SJSA1 (cell line): ENCODE measurements around the gene PLXNC1. TPM values are rescaled to one million over a fixed set of nuclear protein-coding genes. Genes with fewer than 3 reads are reported as not detected.

Experiments
- DNase-seq, 2 experiments: peaks; one replicate each; pipeline ENCODE4 v3.0.0-alpha.2; 2015 to 2020; ENCODE audit warnings: low spot score in 2 of 2, low read depth in 1 of 2
- H3K27ac ChIP-seq: fragments of 250-450 bp; sonication (Bioruptor Pico); 2 replicates; pipeline ENCODE4 v1.5.1; 2020; ENCODE audit warnings: mild to moderate bottlenecking, moderate library complexity
- H3K27me3 ChIP-seq: fragments of 250-450 bp; sonication (Bioruptor Pico); replicated peaks from 2 replicates; pipeline ENCODE4 v1.5.1; 2020; ENCODE audit warnings: mild to moderate bottlenecking, moderate library complexity
- H3K36me3 ChIP-seq: fragments of 250-450 bp; sonication (Bioruptor Pico); 2 replicates; pipeline ENCODE4 v1.5.1; 2020; ENCODE audit warnings: mild to moderate bottlenecking
- H3K4me1 ChIP-seq: fragments of 250-450 bp; sonication (Bioruptor Pico); replicated peaks from 2 replicates; pipeline ENCODE4 v1.6.1; 2021; ENCODE audit warnings: mild to moderate bottlenecking
- H3K4me3 ChIP-seq: fragments of 250-450 bp; sonication (Bioruptor Pico); 2 replicates; pipeline ENCODE4 v1.5.1; 2020; ENCODE audit warnings: mild to moderate bottlenecking
- H3K9me3 ChIP-seq: fragments of 250-450 bp; sonication (Bioruptor Pico); replicated peaks from 2 replicates; pipeline ENCODE4 v1.5.1; 2020; ENCODE audit warnings: mild to moderate bottlenecking
- total RNA-seq: library from RNA; depleted of rRNA; stranded (reverse); fragments of >200 nt; shearing (Covaris generic); gene quantifications from 2 replicates; pipeline ENCODE4 v1.2.3, GENCODE V29; 2014

The PLXNC1 gene
- total RNA-seq, 1 experiment from 2014 or later = 4.4 TPM

DNA sequence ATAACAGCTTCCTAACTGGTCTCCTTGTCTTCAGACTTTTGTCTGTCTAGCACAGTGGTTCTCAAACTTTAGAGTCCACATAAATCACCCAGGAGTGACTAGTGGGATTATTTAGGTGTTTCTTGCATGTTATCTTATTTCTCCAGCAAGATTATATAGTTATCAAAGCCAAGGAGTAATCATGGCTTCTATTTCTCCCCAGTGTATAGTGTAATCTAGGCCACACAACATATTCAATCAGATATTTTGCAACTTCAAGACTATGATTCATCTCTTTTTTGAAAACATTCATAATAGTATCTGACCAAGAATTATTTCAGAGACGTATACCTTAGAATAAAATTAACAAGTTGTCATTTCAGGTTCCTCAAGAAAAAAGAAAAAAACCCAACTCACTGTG lies 179.4 kb downstream of the PLXNC1 start:
- Histone ChIP-seq H3K36me3 (peaks cover 5% of the 10 kb centered on the region; the same call in 1 of the 2 replicates), H3K27ac (no peak overlapping the region), H3K27me3 (no peaks in the 10 kb centered on the region), H3K9me3 (no peaks in the 10 kb centered on the region), H3K4me1 (no peaks in the 10 kb centered on the region; the same call in 1 of the 2 replicates), H3K4me3 (no peak overlapping the region)
- no peak for DNase-seq

DNA sequence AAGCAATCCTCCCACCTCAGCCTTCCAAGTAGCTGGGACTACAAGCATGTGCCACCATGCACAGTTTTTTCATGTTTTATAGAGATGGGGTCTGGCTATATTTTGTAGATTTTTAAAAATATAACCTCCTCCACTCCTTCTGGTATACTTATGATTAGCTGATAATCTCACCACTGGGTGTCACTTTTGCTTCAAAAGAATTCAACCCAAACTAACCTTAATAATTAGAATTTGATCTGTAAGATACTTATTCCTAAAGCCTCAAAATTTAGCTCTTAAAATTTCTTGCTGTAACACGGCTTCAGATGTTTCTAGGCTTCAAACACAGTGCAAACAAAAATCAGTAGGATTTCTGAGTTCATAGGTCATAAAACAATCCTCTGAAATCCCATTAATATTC lies 181.0 kb downstream of the PLXNC1 start:
- no peak for DNase-seq
- no peaks in the 10 kb centered on the region for H3K27me3 ChIP-seq
- H3K27ac ChIP-seq = no peak overlapping the region
- no peak overlapping the region for H3K4me3 ChIP-seq
- H3K36me3 ChIP-seq = no peaks in the 10 kb centered on the region
- H3K4me1 ChIP-seq = no peaks in the 10 kb centered on the region; the same call in 1 of the 2 replicates
- no peaks in the 10 kb centered on the region for H3K9me3 ChIP-seq

DNA sequence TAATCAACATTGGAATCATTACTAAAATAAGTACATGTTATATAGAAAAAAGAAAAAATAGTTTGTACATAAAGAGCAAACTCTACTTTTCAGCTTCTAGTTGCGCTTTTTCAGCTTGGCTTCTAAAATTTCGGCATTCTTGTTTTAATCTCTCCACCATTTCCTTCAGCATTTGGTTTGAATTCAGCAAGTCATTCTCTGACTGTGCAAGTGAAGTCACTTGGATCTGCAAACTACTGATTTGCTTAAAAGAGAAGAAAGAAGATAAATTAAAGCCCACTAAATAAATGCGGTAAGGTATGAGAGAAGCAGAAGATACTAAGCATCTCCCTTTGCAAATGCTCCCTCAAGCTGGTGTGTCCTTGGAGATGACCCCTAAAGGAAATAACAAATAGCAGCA lies 185.0 kb downstream of the PLXNC1 start:
- no peak overlapping the region for H3K4me3 ChIP-seq
- no peaks in the 10 kb centered on the region for H3K9me3 ChIP-seq
- no peaks in the 10 kb centered on the region for H3K36me3 ChIP-seq
- no peaks in the 10 kb centered on the region for H3K27me3 ChIP-seq
- DNase-seq = no peak
- H3K27ac ChIP-seq = no peak overlapping the region
- H3K4me1 ChIP-seq = no peaks in the 10 kb centered on the region

DNA sequence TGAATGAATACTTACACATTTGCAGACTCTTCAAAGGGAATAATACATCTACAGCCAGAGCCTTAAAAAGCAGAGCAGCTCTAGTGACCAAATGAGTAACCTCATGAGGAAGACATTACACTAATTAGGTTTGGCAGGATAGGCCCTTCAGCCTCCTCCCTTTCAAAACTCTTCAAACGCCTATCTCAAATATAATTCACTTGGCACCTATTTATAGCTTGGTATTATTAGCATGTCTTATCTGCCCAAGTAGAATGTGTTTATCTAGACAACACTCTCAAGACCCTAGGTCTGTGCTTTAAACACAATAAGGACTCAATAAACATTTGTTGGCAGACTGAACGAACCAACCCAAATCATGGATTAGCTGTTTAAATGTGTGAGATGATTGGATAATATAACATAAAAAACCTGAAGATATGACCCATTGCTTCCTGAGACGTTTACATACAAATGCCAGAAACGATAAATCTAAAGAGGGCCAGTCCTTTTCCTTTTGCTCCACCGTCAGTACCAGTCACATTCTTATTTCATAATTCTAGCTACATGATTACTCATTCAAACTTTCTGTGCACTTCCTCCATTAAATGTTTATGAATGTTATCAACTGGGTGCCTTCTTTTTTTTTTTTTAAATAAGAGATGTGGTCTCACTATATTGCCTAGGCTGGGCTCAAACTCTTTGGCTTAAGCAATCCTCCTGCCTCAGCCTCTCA lies 188.0 kb downstream of the PLXNC1 start:
- Histone ChIP-seq H3K4me3 (no peak overlapping the region), H3K27me3 (no peaks in the 10 kb centered on the region), H3K27ac (no peak overlapping the region), H3K4me1 (no peaks in the 10 kb centered on the region), H3K36me3 (no peaks in the 10 kb centered on the region), H3K9me3 (no peaks in the 10 kb centered on the region)
- no peak for DNase-seq

DNA sequence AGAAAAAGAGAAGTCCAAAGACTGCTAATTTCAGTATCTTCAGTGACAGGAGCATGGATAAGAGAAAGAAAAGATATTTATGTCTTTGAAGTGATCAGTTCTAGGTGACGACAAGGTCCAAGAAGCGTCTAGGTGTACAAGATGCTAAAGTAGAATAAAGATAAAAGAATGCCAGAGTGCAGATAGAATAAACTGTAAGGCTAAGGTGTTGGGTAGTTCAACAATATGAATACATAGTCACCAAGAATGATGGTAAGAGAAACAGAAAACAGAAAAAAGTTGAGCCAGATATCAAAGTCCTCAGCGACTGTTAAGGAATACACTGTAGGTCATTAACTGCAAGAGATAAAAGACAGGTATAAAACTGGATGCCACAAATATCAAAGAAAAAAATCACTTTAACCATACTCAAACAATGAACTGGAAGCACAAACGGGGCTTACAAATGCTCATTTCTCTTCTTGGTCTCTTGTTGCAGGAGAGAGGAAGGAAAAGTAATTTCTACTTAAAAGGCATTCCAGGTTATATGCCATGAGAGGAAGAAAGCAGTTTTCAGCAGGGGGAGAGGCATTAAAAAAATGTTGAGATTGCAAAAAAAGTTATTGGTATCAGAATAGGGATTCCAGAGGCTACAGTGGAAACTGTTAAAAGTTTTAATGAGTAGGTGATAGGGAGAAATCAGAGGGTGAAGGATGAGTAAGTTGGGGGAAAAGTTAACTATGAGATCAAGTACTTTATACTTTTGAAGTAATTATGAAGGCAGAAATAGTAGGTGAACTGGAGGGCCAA lies 189.8 kb downstream of the PLXNC1 start:
- Histone ChIP-seq H3K27ac (no peak overlapping the region), H3K9me3 (no peaks in the 10 kb centered on the region), H3K4me3 (no peak overlapping the region), H3K36me3 (no peaks in the 10 kb centered on the region), H3K4me1 (no peaks in the 10 kb centered on the region), H3K27me3 (no peaks in the 10 kb centered on the region)
- no peak for DNase-seq

DNA sequence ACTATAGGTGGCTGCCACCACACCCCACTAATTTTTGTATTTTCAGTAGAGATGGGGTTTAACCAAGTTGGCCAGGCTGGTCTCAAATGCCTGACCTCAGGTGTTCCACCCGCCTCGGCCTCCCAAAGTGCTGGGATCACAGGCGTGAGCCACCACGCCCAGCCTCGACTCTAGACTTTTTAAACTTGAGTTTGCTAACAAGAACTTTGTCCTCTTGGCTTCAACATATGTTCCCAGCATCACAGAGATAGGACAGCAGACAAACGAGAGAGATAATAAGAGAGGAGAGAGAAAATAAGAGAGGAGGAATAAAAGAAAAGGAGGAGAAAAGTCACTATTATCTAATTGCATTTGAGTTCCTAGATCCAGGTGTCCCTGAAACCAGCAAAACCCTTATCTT lies 192.2 kb downstream of the PLXNC1 start:
- H3K27ac ChIP-seq = no peak overlapping the region
- H3K9me3 ChIP-seq = no peaks in the 10 kb centered on the region
- DNase-seq = no peak
- no peaks in the 10 kb centered on the region for H3K4me1 ChIP-seq
- 0 out of 2 replicates have a peak, but pooled peaks cover 2% of the 10 kb centered on the region for H3K36me3 ChIP-seq
- no peaks in the 10 kb centered on the region for H3K27me3 ChIP-seq
- no peak overlapping the region for H3K4me3 ChIP-seq

DNA sequence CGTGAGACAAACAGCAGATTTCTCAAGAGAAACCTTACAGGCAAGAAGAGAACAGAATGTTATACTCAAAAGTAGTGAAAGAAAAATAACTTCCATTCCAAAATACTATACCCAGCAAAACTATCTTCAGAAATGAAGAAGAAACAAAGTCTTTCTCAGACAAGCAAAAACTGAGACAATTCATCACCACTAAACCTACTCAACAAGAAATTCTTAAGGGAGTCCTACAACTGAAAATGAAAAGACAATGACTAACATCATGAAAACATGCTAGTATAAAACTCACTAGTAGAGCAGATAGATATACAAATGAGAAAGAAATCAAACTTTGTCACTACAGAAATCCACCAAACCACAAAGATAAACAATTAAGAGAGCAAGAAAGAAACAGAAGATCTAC lies 204.8 kb downstream of the PLXNC1 start:
- no peaks in the 10 kb centered on the region for H3K36me3 ChIP-seq
- no peaks in the 10 kb centered on the region for H3K4me1 ChIP-seq
- H3K4me3 ChIP-seq = no peak overlapping the region
- no peaks in the 10 kb centered on the region; the same call in 1 of the 2 replicates for H3K9me3 ChIP-seq
- no peaks in the 10 kb centered on the region for H3K27me3 ChIP-seq
- H3K27ac ChIP-seq = no peak overlapping the region
- no peak for DNase-seq
